UCSD-AML1 (cell line): ENCODE measurements around the gene EPS8L3.
"Not testable (repeated sequence)": the region's sequence is repeated elsewhere in the genome, so short reads cannot be mapped to it uniquely, and the experiment has no call there.

Experiments
- DNase-seq: peaks from one replicate; lab custom pipeline; 2025; ENCODE audit not compliant: unreplicated experiment; lab: John Stamatoyannopoulos, UW

Gene EPS8L3

GRCh38 chr1:109711593-109712320 is 52.0 kb downstream of the EPS8L3 start, which contains the start of gene GSTM5:
Gene GSTM5, plus strand, starts transcription at chr1:109712251. Its CDS starts 62 bp downstream, at chr1:109712313.
- DNase-seq: not testable (repeated sequence)

DNA sequence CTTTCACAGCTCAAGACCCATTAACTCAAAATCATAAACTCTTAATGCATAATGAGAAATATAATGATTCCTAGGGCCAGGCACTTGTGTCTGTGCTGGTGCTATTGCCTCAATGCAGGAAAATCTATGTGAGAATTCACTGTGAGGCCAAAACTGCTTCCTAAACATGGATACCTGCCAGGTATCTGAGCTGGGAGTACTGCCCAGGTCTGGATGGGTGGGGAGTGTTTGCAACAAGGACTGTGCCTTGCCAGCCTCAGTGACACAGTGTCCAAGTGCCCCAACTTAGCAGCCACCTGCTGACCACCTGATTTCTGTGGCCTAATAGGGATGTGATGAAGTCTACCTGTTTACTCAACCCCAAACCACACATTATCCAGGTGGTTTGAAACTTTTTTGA is 53.9 kb downstream of the EPS8L3 start:
- DNase-seq: not testable (repeated sequence)

- not testable (repeated sequence) for DNase-seq
These were observed 54.8 kb downstream of the EPS8L3 start for GRCh38 chr1:109708949-109709348.

DNA sequence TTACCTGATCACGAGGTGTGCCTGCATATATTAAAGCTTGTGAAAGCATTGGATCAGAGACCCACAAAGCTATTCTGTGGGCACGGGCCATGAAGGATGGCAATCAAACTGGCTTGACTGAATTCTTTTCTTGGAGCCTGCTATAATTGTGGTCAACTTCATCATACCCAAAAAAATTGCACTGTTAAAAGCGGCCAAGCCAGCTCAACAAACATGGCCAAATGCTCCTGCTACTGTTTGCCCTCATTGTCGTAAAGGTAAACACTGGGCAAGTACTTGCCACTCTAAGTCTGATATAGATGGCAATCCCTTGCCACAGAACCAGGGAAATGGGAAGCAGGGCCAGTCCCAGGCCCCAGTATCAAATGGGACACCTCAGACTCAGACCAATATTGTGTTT is 58.3 kb downstream of the EPS8L3 start:
- no peak for DNase-seq

GRCh38 chr1:109704173-109704572 is 59.5 kb downstream of the EPS8L3 start:
- no peak for DNase-seq

DNA sequence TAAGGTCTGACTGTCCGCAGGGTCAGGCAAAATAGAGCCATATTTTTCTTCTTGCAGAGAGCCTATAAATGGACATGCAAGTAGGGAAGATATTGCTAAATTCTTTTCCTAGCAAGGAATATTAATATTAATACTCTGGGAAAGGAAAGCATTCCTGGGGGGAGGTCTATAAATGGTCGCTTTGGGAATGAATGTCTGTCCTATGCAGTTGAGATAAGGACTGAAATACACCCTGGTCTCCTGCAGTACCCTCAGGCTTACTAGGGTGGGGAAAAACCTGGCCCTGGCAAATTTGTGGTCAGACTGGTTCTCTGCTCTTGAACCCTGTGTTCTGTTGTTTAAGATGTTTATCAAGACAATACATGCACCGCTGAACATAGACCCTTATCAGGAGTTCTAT is 60.8 kb downstream of the EPS8L3 start:
- not testable (repeated sequence) for DNase-seq
